Measurements from ENCODE around the gene ARHGAP27. TPM values are rescaled to one million over a fixed set of nuclear protein-coding genes. Genes with fewer than 3 reads are reported as not detected.

Gene ARHGAP27
- total RNA-seq, 1 experiment from 2014 or later: 12.9 TPM

DNA sequence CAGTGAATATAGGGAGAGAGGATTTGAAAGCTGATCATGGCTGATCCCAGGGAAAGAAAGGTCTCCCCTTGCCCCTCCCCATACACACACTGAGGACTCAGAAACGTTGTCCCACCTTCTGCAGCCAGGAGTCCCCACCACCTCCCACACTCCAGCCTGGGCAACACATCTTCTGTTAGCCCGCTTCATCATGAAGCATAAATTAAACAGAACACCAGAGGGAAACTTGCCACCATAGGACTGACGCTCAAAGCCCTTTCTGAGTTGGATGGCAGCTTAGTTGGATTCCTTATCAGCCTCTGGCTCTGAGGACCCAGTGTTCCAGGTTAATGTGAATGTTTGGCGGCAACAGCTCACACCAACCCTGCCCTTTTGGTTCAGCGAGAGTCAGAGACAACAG is 33.9 kb downstream of the ARHGAP27 start:
- no peaks in the 10 kb centered on the region; the same call in 1 of the 2 replicates for H3K27me3 Mint-ChIP-seq (ENCODE audit: low read depth)
- no peak overlapping the region for H3K4me3 Mint-ChIP-seq
- no peak for TF ChIP-seq MAX (CRISPR knock-in tag; IDR thresholded peaks at IDR 0.05)
- TF ChIP-seq MLX (CRISPR knock-in tag; IDR thresholded peaks at IDR 0.05): no peak
- TF ChIP-seq, protein P1, sequence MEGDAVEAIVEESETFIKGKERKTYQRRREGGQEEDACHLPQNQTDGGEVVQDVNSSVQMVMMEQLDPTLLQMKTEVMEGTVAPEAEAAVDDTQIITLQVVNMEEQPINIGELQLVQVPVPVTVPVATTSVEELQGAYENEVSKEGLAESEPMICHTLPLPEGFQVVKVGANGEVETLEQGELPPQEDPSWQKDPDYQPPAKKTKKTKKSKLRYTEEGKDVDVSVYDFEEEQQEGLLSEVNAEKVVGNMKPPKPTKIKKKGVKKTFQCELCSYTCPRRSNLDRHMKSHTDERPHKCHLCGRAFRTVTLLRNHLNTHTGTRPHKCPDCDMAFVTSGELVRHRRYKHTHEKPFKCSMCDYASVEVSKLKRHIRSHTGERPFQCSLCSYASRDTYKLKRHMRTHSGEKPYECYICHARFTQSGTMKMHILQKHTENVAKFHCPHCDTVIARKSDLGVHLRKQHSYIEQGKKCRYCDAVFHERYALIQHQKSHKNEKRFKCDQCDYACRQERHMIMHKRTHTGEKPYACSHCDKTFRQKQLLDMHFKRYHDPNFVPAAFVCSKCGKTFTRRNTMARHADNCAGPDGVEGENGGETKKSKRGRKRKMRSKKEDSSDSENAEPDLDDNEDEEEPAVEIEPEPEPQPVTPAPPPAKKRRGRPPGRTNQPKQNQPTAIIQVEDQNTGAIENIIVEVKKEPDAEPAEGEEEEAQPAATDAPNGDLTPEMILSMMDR (IDR thresholded peaks at IDR 0.05): no peak
- no peak for TF ChIP-seq OVOL2 (CRISPR knock-in tag; IDR thresholded peaks at IDR 0.05; ENCODE audit: borderline replicate concordance)
- TF ChIP-seq ZNF512 (CRISPR knock-in tag; IDR thresholded peaks at IDR 0.05; ENCODE audit: borderline replicate concordance): no peak
- no peak for TF ChIP-seq ZMAT4 (CRISPR knock-in tag; IDR thresholded peaks at IDR 0.05)
- no peak for TF ChIP-seq ZNF416 (CRISPR knock-in tag; IDR thresholded peaks at IDR 0.05)
- TF ChIP-seq, protein P2, sequence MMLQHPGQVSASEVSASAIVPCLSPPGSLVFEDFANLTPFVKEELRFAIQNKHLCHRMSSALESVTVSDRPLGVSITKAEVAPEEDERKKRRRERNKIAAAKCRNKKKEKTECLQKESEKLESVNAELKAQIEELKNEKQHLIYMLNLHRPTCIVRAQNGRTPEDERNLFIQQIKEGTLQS (CRISPR knock-in tag; conservative IDR thresholded peaks at IDR 0.05): no peak
- no peak for TF ChIP-seq GRHL2 (CRISPR knock-in tag; IDR thresholded peaks at IDR 0.05; ENCODE audit: insufficient replicate concordance, severe bottlenecking)
- no peak for TF ChIP-seq JAZF1 (CRISPR knock-in tag; IDR thresholded peaks at IDR 0.05)
- no peak for TF ChIP-seq FOXJ3 (CRISPR knock-in tag; IDR thresholded peaks at IDR 0.05; ENCODE audit: borderline replicate concordance)
- TF ChIP-seq, protein P3, sequence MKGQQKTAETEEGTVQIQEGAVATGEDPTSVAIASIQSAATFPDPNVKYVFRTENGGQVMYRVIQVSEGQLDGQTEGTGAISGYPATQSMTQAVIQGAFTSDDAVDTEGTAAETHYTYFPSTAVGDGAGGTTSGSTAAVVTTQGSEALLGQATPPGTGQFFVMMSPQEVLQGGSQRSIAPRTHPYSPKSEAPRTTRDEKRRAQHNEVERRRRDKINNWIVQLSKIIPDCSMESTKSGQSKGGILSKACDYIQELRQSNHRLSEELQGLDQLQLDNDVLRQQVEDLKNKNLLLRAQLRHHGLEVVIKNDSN (CRISPR knock-in tag; IDR thresholded peaks at IDR 0.05): no peak
- TF ChIP-seq, protein P4, sequence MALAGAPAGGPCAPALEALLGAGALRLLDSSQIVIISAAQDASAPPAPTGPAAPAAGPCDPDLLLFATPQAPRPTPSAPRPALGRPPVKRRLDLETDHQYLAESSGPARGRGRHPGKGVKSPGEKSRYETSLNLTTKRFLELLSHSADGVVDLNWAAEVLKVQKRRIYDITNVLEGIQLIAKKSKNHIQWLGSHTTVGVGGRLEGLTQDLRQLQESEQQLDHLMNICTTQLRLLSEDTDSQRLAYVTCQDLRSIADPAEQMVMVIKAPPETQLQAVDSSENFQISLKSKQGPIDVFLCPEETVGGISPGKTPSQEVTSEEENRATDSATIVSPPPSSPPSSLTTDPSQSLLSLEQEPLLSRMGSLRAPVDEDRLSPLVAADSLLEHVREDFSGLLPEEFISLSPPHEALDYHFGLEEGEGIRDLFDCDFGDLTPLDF (CRISPR knock-in tag; IDR thresholded peaks at IDR 0.05): no peak
- CTCF ChIA-PET: interaction anchor here (1.2 to 9.5 kb wide), 6 partner anchors 10 to 249 kb away, joined by 3 to 133 read pairs (median 4); no protein-coding TSS in a partner anchor
- H3K9me3 Mint-ChIP-seq: no peaks in the 10 kb centered on the region
- DNase-seq (ENCODE audit: low spot score) (no peak), ATAC-seq (peak; percentile 9; the same call in 1 of the 2 replicates)
- no peak overlapping the region for H3K27ac Mint-ChIP-seq
- peaks cover 15% of the 10 kb centered on the region for H3K4me1 Mint-ChIP-seq
- POLR2A ChIA-PET: interaction anchor here (1.0 kb wide), 1 partner anchor 27 kb away, joined by 3 read pairs; no protein-coding TSS in a partner anchor
- peaks cover 7% of the 10 kb centered on the region for H3K36me3 Mint-ChIP-seq

DNA sequence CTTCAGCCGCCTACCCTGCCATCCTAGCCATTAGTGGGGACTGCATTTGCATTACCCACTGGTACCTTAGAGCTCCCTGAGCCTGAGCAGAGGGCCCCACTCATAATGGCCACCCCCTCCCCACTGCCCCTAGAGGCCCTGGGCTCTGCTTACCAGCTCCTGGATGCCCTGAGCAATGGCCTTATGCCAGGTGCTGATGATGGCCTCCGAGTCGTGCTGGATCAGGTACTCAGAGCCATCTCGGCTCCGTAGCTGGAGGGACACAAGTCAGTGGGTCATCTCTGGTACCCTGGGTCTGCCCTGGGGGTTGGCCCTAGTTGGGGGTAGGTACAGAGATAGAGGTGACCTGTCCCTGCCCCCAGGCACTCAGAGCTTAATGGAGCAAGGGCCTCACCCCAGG is 34.9 kb downstream of the ARHGAP27 start:
- Mint-ChIP-seq H3K27me3 (ENCODE audit: low read depth) (no peaks in the 10 kb centered on the region; the same call in 1 of the 2 replicates), H3K36me3 (peaks cover 6% of the 10 kb centered on the region), H3K9me3 (no peaks in the 10 kb centered on the region), H3K27ac (no peak overlapping the region), H3K4me3 (no peak overlapping the region), H3K4me1 (peaks cover 15% of the 10 kb centered on the region)
- no peak for ATAC-seq
- POLR2A ChIA-PET: no interaction called here
- DNase-seq (ENCODE audit: low spot score): no peak
- CTCF ChIA-PET: interaction anchor here (0.7 to 9.5 kb wide), 11 partner anchors 26 to 248 kb away, joined by 3 to 133 read pairs (median 4); no protein-coding TSS in a partner anchor
- no peak for TF ChIP-seq HMGA2 (CRISPR knock-in tag; IDR thresholded peaks at IDR 0.05)
- TF ChIP-seq, protein P4 (CRISPR knock-in tag; IDR thresholded peaks at IDR 0.05): no peak
- TF ChIP-seq CBFB (CRISPR knock-in tag; IDR thresholded peaks at IDR 0.05; ENCODE audit: low read depth): no peak
- TF ChIP-seq MAX (CRISPR knock-in tag; IDR thresholded peaks at IDR 0.05): no peak
- TF ChIP-seq, protein P5, sequence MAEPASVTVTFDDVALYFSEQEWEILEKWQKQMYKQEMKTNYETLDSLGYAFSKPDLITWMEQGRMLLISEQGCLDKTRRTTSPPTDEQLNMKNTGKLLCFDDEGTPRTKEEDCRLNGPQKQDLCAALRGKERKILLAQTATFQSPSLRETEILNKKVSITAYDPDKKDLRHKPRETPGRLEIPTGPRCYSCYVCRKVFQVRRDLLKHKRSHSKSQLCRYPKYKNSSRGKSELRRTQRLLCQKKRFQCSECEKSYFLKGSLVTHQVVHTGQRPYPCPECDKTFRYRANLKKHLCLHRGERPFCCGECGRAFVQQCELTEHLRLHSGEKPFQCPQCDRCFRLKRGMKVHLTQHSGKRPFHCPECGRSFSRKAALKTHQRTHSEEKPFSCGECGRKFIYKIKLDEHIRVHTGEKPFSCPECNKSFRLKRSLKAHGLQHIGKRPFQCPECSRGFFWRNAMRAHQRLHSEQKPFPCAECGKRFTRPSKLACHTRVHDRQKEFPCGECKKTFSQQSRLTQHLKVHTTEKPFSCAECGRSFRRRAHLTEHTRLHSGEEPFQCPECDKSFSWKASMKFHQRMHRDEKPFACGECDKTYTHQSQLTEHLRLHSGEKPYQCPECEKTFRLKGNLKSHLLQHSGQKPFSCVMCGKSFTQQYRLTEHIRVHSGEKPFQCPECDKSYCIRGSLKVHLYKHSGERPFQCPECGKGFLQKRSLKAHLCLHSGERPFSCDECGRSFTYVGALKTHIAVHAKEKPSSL (CRISPR knock-in tag; conservative IDR thresholded peaks at IDR 0.05): no peak
- TF ChIP-seq NR3C1 (CRISPR knock-in tag; conservative IDR thresholded peaks at IDR 0.05; ENCODE audit: low read depth): no peak
- no peak for TF ChIP-seq GTF2I (CRISPR knock-in tag; conservative IDR thresholded peaks at IDR 0.05)
- no peak for TF ChIP-seq CREB1 (CRISPR knock-in tag; IDR thresholded peaks at IDR 0.05)
- TF ChIP-seq NR2C2 (CRISPR knock-in tag; IDR thresholded peaks at IDR 0.05): no peak
- no peak for TF ChIP-seq MLX (CRISPR knock-in tag; IDR thresholded peaks at IDR 0.05)
- TF ChIP-seq ZNF219 (CRISPR knock-in tag; IDR thresholded peaks at IDR 0.05; ENCODE audit: borderline replicate concordance): no peak
- TF ChIP-seq EMX1 (CRISPR knock-in tag; IDR thresholded peaks at IDR 0.05): no peak
- TF ChIP-seq KAT7 (CRISPR knock-in tag; IDR thresholded peaks at IDR 0.05; ENCODE audit: borderline replicate concordance): no peak

Measured in WTC11 (cell line).